GM13976 (cell line): ENCODE measurements around the gene CNIH1.
"Not testable (repeated sequence)": the region's sequence is repeated elsewhere in the genome, so short reads cannot be mapped to it uniquely, and the experiment has no call there.

Experiments
- DNase-seq: peaks from one replicate; pipeline ENCODE4 v3.0.0; 2012; ENCODE audit warnings: low spot score
- in situ Hi-C: fragments of 300-500 bp; cut with MboI; formaldehyde crosslinking; loops from one replicate; pipeline ENCODE4 v1.12.0; 2022; ENCODE audit warnings: low sequenced_read_pairs, mixed read lengths, inconsistent platforms; ENCODE audit not compliant: unreplicated experiment
- TF ChIP-seq, protein P1 (sequence below): IDR thresholded peaks from 2 replicates; pipeline ENCODE4 v1.5.1; 2012; ENCODE audit warnings: borderline replicate concordance, mild to moderate bottlenecking; ENCODE audit not compliant: insufficient read depth; ENCODE audit errors: extremely low read depth, missing control alignments, control extremely low read depth

The CNIH1 gene

DNA sequence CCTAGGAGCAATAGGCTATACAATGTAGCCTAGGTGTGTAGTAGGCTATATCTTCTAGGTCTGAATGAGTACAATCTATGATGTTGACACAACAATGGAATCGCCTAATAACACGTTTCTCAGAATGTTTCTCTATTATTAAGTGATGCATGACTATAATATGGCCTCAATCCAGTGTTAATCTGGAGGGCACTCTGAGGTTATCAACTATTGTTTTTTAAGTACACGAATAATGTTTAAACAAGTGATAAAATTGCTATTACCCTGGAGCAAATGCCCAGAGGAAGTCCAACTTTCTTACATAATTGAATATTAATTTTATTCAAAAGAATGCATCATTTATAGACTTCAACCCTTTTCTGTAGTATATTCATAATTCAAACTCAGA, 16.4 kb upstream of the CNIH1 start:
- in situ Hi-C loops, result no loop called here
- TF ChIP-seq, protein P1, sequence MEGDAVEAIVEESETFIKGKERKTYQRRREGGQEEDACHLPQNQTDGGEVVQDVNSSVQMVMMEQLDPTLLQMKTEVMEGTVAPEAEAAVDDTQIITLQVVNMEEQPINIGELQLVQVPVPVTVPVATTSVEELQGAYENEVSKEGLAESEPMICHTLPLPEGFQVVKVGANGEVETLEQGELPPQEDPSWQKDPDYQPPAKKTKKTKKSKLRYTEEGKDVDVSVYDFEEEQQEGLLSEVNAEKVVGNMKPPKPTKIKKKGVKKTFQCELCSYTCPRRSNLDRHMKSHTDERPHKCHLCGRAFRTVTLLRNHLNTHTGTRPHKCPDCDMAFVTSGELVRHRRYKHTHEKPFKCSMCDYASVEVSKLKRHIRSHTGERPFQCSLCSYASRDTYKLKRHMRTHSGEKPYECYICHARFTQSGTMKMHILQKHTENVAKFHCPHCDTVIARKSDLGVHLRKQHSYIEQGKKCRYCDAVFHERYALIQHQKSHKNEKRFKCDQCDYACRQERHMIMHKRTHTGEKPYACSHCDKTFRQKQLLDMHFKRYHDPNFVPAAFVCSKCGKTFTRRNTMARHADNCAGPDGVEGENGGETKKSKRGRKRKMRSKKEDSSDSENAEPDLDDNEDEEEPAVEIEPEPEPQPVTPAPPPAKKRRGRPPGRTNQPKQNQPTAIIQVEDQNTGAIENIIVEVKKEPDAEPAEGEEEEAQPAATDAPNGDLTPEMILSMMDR, result no peak
- DNase-seq, result no peak

DNA sequence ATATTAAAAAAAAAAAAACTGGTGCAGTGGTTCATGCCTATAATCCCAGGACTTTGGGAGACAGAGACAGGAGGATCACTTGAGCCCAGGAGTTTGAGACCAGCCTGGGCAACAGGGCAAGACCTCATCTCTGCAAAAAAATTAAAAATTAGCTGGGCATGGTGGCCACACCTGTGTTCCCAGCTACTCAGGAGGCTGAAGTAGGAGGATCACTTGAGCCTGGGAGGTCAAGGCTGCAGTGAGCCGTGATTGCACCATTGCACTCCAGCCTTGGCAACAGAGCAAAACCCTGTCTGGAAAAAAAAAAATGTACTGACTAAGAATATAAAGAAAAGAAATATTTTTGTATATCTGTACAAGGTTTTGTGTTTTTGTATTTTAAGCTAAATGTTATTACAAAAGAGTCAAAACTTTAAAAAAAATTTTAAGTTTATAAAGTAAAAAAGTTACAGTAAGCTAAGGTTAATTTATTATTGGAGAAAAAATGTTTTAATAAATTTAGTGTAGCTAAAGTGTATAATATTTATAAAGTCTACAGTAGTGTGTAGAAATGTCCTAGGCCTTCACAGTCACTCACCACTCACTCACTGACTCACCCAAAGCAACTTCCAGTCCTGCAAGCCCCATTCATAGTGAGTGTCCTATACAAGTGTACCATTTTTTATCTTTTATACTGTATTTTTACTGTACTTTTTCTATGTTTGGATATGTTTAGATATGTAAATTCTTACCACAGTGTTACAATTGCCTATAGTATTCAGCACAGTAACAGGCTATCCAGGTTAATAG, 15.8 kb upstream of the CNIH1 start:
- in situ Hi-C loops, DNase-seq: not testable (repeated sequence)

DNA sequence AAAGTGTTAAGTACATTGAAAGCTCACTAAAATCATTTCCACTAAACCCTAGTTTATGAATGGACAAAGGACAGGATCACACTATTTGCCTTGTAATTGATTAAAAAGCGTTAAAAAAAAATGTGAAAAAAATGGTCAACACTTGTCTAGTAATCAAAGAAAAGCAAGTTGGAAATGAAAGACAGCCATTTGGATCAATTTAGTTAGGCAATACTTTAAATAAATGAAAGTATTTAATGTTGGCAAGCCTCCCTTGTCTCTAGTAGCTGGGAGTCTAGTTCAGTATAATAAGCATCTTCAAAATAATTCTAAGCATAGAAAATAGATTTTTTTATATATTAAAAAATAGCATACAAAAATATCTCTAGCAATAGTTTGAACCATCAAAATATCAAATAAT, 14.2 kb upstream of the CNIH1 start:
- in situ Hi-C loops, result no loop called here
- TF ChIP-seq, protein P1, result no peak
- no peak for DNase-seq

DNA sequence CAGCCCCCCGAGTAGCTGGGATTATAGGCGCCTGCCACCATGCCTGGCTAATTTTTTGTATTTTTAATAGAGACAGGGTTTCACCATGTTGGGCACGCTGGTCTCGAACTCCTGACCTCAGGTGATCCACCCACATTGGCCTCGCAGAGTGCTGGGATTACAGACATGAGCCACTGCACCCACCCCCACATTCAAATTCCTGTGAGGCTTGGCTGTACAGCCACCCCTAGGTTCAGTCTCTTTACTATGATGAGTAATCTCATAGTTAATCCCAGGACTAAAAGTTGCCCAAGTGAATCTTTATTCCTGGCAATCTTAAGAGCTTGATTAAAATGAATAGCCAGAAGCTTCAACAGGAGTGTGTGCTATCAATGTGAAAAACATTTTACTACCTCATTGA, 12.8 kb upstream of the CNIH1 start:
- DNase-seq, in situ Hi-C loops: not testable (repeated sequence)

DNA sequence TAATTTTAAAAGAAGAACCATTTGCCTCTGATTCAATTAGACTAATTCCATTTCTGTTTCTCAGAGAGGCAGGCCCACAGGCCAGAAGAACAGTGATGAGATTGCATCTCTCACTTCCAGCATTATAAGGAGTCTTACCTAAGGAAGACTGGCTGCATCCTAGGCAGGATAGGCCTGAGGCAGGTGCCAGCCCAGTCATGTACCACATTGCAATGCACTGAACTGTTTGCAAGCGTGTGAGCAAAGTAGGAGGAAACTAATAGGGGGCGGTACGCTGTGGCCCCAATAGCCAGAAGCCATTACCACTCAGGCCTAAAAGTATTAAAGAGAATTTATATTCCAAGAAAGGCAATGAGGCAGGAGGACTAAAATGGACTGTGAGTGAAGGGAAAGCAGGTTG, 12.1 kb upstream of the CNIH1 start:
- in situ Hi-C loops, result no loop called here
- DNase-seq, result no peak
- TF ChIP-seq, protein P1, result no peak

DNA sequence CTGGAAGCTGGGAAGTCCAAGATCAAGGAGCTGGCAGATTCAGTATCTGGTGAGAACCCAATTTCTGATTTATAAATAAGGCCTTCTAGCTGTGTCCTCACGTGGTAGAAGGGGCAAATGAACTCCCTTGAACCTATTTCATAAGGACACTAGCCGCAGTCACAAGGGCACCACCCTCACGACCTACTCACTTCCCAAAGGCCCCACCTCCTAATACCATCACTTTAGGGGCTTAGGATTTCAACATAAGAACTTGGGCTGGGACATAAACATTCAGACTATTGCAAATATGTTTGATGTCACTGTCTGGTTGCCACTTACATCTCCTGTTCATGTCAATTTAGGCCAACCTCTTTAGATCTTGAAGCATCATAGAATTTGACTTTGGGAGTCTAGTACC, 10.8 kb upstream of the CNIH1 start:
- DNase-seq, result no peak
- TF ChIP-seq, protein P1, result no peak
- in situ Hi-C loops, result no loop called here

DNA sequence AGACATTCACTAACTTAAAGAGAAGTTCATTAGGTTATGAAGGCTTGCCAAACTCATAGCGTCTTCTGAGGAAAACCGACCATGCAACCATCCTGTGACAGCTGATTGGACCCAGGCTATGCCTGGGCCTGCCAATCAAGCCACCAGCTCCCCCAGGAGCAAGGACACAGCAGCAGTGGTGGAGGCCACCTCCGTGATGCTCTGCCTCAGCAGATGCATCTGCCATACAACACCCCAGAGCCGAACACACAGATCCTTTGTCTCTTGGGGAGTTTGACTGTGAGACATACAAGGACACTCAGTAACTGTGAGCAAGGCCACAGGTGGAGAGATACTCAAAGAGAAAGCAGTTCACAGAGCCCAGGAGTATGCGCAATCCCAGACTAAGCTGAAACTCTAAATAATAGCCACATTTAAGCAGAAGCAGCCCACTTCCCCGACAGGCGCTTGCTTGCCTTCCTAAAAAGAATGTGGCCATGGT, 10.0 kb upstream of the CNIH1 start:
- in situ Hi-C loops, result no loop called here

More for the DNA sequence above, 10.0 kb upstream of the CNIH1 start:
- no peak for DNase-seq
- TF ChIP-seq, protein P1, result no peak
